ENCODE measurements around the gene NT5DC1.

- TF ChIP-seq, protein P1, sequence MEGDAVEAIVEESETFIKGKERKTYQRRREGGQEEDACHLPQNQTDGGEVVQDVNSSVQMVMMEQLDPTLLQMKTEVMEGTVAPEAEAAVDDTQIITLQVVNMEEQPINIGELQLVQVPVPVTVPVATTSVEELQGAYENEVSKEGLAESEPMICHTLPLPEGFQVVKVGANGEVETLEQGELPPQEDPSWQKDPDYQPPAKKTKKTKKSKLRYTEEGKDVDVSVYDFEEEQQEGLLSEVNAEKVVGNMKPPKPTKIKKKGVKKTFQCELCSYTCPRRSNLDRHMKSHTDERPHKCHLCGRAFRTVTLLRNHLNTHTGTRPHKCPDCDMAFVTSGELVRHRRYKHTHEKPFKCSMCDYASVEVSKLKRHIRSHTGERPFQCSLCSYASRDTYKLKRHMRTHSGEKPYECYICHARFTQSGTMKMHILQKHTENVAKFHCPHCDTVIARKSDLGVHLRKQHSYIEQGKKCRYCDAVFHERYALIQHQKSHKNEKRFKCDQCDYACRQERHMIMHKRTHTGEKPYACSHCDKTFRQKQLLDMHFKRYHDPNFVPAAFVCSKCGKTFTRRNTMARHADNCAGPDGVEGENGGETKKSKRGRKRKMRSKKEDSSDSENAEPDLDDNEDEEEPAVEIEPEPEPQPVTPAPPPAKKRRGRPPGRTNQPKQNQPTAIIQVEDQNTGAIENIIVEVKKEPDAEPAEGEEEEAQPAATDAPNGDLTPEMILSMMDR (IDR thresholded peaks at IDR 0.05; ENCODE audit: insufficient read depth, low read depth, low read length): no peak
- no peak for TF ChIP-seq EZH2 (IDR thresholded peaks at IDR 0.05; ENCODE audit: insufficient read depth, low read length)
Measured at GRCh38 chr6:116078945-116079344, 21.7 kb upstream of the NT5DC1 start.

Measured in astrocyte (in vitro differentiated cells and primary cell).